Thyroid gland (tissue), 4 donors: ENCODE results near the gene ZAR1.

Experiments used
- CTCF ChIP-seq, 6 experiments: fragments of 200-600 bp in 3 of 6; fragments of 450-650 bp in 3 of 6; sonication (generic) in 3 of 6; IDR thresholded peaks; one replicate each; pipeline ENCODE4 v1.5.1; 2016 to 2019; ENCODE audit warnings: antibody characterized with exemption in 6 of 6, mild to moderate bottlenecking in 2 of 6, inconsistent platforms in 1 of 6, moderate library complexity in 1 of 6
- POLR2A ChIP-seq, 2 donors: fragments of 450-650 bp; IDR thresholded peaks; one replicate each; pipeline ENCODE4 v1.6.1; 2017; ENCODE audit warnings: antibody characterized with exemption in 2 of 2, mild to moderate bottlenecking in 2 of 2, moderate library complexity in 1 of 2

GRCh38 chr4:48478273-48478672 is 11.8 kb upstream of the ZAR1 start:
- TF ChIP-seq CTCF (IDR thresholded peaks at IDR 0.05) (no peak), POLR2A (IDR thresholded peaks at IDR 0.05) (no peak)
